HCT116 (cell line): ENCODE data around the gene HIVEP1.

ENCODE experiments used
- SRF ChIP-seq: IDR thresholded peaks from 2 replicates; pipeline ENCODE4 v1.6.1; 2012; ENCODE audit warnings: low read depth
- ZFX ChIP-seq: fragments of 450-650 bp; IDR thresholded peaks from 2 replicates; pipeline ENCODE4 v1.6.1; 2017

DNA sequence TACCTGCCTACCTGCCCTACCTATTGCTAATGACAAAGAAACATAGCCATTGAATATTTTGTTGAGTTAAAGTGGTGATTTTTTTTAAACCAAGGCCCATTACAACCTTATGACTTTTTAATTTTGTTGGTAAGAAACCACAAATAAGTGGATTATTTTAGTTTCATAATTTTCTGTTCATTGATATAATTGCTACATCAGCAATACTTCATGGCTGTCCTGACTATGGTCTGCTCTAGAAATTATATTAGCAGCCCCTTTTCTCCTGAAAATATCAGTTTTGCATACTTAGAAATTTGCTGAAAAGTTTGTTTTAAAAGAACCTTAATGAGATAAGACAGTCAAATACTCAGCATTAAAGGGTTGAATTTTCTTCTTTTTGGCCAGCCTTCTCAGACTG, 106.5 kb downstream of the HIVEP1 start:
- TF ChIP-seq ZFX, result no peak
- TF ChIP-seq SRF, result no peak
